K562 (cell line): ENCODE measurements around the gene TINAG.

Experiments used
- EZH2 ChIP-seq: IDR thresholded peaks from 2 replicates; pipeline ENCODE4 v1.6.1; 2012; ENCODE audit warnings: low read depth, mild to moderate bottlenecking, inconsistent platforms, low read length, borderline replicate concordance
- FOXK1 ChIP-seq: sonication (generic); formaldehyde crosslinking; IDR thresholded peaks from 2 replicates; pipeline ENCODE4 v1.8.0; 2022; ENCODE audit warnings: missing genetic modification reagents, mild to moderate bottlenecking, borderline replicate concordance
- FOXP1 ChIP-seq: sonication (generic); formaldehyde crosslinking; IDR thresholded peaks from 2 replicates; pipeline ENCODE4 v1.8.0; 2022; ENCODE audit warnings: mild to moderate bottlenecking, missing genetic modification reagents
- HDAC2 ChIP-seq: fragments of 450-650 bp; IDR thresholded peaks from 2 replicates; pipeline ENCODE4 v1.6.1; 2016; ENCODE audit warnings: mild to moderate bottlenecking
- HNRNPUL1 ChIP-seq: fragments of 200-400 bp; formaldehyde crosslinking; IDR thresholded peaks from 2 replicates; pipeline ENCODE4 v1.6.1; 2017; ENCODE audit warnings: low read length
- JUND ChIP-seq, 2 experiments: IDR thresholded peaks; 2 replicates in 1 of 2; 3 replicates in 1 of 2; pipeline ENCODE4 v1.6.1; 2011; ENCODE audit warnings: borderline replicate concordance in 2 of 2, low read depth in 2 of 2, low read length in 2 of 2, improper control_type of control experiment in 1 of 2, missing biosample characterization in 1 of 2, missing genetic modification characterization in 1 of 2, missing genetic modification reagents in 1 of 2
- LEF1 ChIP-seq: fragments of 450-650 bp; IDR thresholded peaks from 2 replicates; pipeline ENCODE4 v1.6.1; 2016; ENCODE audit warnings: mild to moderate bottlenecking
- POLR2A ChIP-seq: fragments of 450-650 bp; conservative IDR thresholded peaks from 2 replicates; pipeline ENCODE4 v1.6.1; 2016
- SIN3A ChIP-seq, 2 experiments: fragments of 150-350 bp in 1 of 2; IDR thresholded peaks; 2 replicates each; pipeline ENCODE4 v1.6.1; 2011 to 2016; ENCODE audit warnings: borderline replicate concordance in 2 of 2, low read depth in 2 of 2, low read length in 2 of 2, mild to moderate bottlenecking in 2 of 2, moderate library complexity in 2 of 2; ENCODE audit not compliant: control insufficient read depth in 1 of 2
- ZNF232 ChIP-seq: sonication (generic); formaldehyde crosslinking; IDR thresholded peaks from 2 replicates; pipeline ENCODE4 v1.8.0; 2022; ENCODE audit warnings: mild to moderate bottlenecking, missing genetic modification reagents
- TF ChIP-seq, protein P1 (sequence below): fragments of 450-650 bp; IDR thresholded peaks from 2 replicates; pipeline ENCODE4 v1.6.1; 2016
- TF ChIP-seq, protein P2 (sequence below): fragments of 450-650 bp; formaldehyde crosslinking; IDR thresholded peaks from 2 replicates; pipeline ENCODE4 v1.4.0; 2020; ENCODE audit warnings: mild to moderate bottlenecking, moderate library complexity
- TF ChIP-seq, protein P3 (sequence below), 3 experiments: fragments of 200-800 bp in 1 of 3; fragments of 250-450 bp in 1 of 3; fragments of 450-650 bp in 1 of 3; sonication (Bioruptor Pico) in 1 of 3; sonication (Bioruptor generic) in 1 of 3; formaldehyde crosslinking in 1 of 3; IDR thresholded peaks; 2 replicates each; pipeline versions ENCODE4 v1.6.1 to v1.8.0; 2016 to 2022; ENCODE audit warnings: mild to moderate bottlenecking in 2 of 3, missing genetic modification characterization in 2 of 3, missing compliant biosample characterization in 1 of 3, moderate library complexity in 1 of 3
- TF ChIP-seq, protein P4 (sequence below), 3 experiments: IDR thresholded peaks in 2 of 3; conservative IDR thresholded peaks in 1 of 3; 2 replicates each; pipeline ENCODE4 v1.5.1; 2011 to 2012; ENCODE audit warnings: low read length in 3 of 3, mild to moderate bottlenecking in 3 of 3, control low read depth in 2 of 3, improper control_type of control experiment in 1 of 3, inconsistent platforms in 1 of 3, low read depth in 1 of 3, mixed read lengths in 1 of 3, moderate library complexity in 1 of 3; ENCODE audit not compliant: insufficient read depth in 2 of 3

DNA sequence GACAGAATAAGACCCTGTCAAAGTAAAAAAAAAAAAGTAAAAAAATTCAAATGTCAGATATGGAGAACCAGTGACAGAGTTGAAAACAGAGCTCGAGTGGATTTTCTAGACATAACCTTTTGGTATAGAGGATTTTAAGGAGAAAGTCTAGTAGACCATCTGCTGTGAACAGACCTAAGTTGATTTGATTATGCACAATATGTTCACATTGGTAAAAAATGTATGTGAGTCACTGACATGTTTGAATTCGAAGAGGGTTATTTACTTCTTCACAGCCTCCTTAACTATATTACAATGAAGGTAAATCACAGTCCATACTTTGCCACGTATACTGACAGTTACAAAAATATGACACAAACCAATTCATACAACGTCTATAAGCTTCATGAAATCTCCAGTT lies 7.4 kb downstream of the TINAG start:
- no peak for TF ChIP-seq POLR2A
- no peak for TF ChIP-seq SIN3A (IDR thresholded peaks at IDR 0.05; ENCODE audit: borderline replicate concordance in 2 of 2, control insufficient read depth in 1 of 2, low read depth in 2 of 2, low read length in 2 of 2)
- TF ChIP-seq, protein P1, sequence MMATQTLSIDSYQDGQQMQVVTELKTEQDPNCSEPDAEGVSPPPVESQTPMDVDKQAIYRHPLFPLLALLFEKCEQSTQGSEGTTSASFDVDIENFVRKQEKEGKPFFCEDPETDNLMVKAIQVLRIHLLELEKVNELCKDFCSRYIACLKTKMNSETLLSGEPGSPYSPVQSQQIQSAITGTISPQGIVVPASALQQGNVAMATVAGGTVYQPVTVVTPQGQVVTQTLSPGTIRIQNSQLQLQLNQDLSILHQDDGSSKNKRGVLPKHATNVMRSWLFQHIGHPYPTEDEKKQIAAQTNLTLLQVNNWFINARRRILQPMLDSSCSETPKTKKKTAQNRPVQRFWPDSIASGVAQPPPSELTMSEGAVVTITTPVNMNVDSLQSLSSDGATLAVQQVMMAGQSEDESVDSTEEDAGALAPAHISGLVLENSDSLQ = no peak
- TF ChIP-seq ZNF232 (CRISPR knock-in tag) = no peak
- no peak for TF ChIP-seq LEF1
- TF ChIP-seq FOXP1 (CRISPR knock-in tag) = no peak
- TF ChIP-seq, protein P2, sequence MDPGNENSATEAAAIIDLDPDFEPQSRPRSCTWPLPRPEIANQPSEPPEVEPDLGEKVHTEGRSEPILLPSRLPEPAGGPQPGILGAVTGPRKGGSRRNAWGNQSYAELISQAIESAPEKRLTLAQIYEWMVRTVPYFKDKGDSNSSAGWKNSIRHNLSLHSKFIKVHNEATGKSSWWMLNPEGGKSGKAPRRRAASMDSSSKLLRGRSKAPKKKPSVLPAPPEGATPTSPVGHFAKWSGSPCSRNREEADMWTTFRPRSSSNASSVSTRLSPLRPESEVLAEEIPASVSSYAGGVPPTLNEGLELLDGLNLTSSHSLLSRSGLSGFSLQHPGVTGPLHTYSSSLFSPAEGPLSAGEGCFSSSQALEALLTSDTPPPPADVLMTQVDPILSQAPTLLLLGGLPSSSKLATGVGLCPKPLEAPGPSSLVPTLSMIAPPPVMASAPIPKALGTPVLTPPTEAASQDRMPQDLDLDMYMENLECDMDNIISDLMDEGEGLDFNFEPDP (CRISPR knock-in tag) = no peak
- TF ChIP-seq, protein P3, sequence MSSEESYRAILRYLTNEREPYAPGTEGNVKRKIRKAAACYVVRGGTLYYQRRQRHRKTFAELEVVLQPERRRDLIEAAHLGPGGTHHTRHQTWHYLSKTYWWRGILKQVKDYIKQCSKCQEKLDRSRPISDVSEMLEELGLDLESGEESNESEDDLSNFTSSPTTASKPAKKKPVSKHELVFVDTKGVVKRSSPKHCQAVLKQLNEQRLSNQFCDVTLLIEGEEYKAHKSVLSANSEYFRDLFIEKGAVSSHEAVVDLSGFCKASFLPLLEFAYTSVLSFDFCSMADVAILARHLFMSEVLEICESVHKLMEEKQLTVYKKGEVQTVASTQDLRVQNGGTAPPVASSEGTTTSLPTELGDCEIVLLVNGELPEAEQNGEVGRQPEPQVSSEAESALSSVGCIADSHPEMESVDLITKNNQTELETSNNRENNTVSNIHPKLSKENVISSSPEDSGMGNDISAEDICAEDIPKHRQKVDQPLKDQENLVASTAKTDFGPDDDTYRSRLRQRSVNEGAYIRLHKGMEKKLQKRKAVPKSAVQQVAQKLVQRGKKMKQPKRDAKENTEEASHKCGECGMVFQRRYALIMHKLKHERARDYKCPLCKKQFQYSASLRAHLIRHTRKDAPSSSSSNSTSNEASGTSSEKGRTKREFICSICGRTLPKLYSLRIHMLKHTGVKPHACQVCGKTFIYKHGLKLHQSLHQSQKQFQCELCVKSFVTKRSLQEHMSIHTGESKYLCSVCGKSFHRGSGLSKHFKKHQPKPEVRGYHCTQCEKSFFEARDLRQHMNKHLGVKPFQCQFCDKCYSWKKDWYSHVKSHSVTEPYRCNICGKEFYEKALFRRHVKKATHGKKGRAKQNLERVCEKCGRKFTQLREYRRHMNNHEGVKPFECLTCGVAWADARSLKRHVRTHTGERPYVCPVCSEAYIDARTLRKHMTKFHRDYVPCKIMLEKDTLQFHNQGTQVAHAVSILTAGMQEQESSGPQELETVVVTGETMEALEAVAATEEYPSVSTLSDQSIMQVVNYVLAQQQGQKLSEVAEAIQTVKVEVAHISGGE (CRISPR knock-in tag; IDR thresholded peaks at IDR 0.05) = no peak
- no peak for TF ChIP-seq HNRNPUL1
- TF ChIP-seq HDAC2 = no peak
- TF ChIP-seq FOXK1 (CRISPR knock-in tag) = no peak
- no peak for TF ChIP-seq EZH2
- no peak for TF ChIP-seq JUND (IDR thresholded peaks at IDR 0.05; ENCODE audit: borderline replicate concordance, low read depth, low read length)
- TF ChIP-seq JUND (tag; IDR thresholded peaks at IDR 0.05; ENCODE audit: borderline replicate concordance, low read depth, low read length) = no peak
- TF ChIP-seq, protein P4, sequence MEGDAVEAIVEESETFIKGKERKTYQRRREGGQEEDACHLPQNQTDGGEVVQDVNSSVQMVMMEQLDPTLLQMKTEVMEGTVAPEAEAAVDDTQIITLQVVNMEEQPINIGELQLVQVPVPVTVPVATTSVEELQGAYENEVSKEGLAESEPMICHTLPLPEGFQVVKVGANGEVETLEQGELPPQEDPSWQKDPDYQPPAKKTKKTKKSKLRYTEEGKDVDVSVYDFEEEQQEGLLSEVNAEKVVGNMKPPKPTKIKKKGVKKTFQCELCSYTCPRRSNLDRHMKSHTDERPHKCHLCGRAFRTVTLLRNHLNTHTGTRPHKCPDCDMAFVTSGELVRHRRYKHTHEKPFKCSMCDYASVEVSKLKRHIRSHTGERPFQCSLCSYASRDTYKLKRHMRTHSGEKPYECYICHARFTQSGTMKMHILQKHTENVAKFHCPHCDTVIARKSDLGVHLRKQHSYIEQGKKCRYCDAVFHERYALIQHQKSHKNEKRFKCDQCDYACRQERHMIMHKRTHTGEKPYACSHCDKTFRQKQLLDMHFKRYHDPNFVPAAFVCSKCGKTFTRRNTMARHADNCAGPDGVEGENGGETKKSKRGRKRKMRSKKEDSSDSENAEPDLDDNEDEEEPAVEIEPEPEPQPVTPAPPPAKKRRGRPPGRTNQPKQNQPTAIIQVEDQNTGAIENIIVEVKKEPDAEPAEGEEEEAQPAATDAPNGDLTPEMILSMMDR (IDR thresholded peaks at IDR 0.05 in 2 of 3, conservative IDR thresholded peaks at IDR 0.05 in 1 of 3; ENCODE audit: insufficient read depth in 2 of 3, low read depth in 1 of 3, low read length in 3 of 3) = no peak
